ENCODE data around the gene ARL4D.

The ARL4D gene

DNA sequence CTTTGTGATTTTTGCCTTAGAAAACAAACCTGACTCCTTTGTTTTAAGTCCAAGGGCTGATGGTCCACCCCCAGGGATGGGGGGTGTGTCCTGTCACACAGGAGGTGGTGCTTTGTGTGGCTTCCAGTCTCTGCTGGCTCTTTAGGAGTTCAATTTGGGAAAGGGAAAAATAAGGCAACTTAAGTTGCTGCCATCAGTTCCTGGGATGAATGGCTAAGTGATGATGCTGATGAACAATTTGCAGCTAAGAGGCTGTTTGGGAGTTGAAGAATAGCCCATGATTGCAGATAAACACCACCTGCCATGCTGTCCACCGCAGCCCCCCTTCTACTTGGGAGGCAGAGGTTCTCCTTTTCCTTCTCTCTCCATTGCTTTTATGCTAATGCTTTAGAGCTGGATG is 40.2 kb downstream of the ARL4D start:
- Histone ChIP-seq H3K36me3 (ENCODE audit: control insufficient read depth, low read depth, low read length) (no peaks in the 10 kb centered on the region), H3K4me3 (ENCODE audit: low read length) (no peak overlapping the region), H3K27ac (ENCODE audit: low read length) (no peak overlapping the region), H3K9ac (ENCODE audit: low read length) (no peak overlapping the region), H3K27me3 (ENCODE audit: control insufficient read depth, insufficient read depth, low read length) (no peaks in the 10 kb centered on the region), H3K4me1 (ENCODE audit: control insufficient read depth, low read depth, low read length) (peaks cover 7% of the 10 kb centered on the region), H3K9me3 (ENCODE audit: control insufficient read depth, low read depth, low read length) (no peaks in the 10 kb centered on the region)

DNA sequence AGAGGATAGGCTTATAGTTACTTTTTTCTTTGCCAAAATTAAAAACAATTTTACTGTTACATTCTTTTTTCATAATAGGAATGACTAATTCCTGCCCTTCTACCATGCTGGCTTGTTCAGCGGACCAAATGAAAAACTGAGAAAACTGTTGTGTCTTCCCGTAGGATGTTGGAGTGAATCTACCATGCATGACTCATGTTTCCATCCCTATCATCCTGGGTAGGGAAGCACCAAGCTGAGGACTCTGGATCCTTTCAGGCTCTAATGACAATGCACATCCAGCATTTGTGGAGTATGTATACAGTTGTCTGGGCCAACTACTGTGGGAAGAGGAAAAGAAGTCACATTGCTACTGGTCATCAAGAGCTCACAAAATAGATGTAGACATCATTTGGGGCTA is 43.9 kb downstream of the ARL4D start:
- Histone ChIP-seq H3K9ac (ENCODE audit: low read length) (no peak overlapping the region), H3K36me3 (ENCODE audit: control insufficient read depth, low read depth, low read length) (no peaks in the 10 kb centered on the region), H3K4me3 (ENCODE audit: low read length) (no peak overlapping the region), H3K4me1 (ENCODE audit: control insufficient read depth, low read depth, low read length) (peaks cover 7% of the 10 kb centered on the region), H3K27me3 (ENCODE audit: control insufficient read depth, insufficient read depth, low read length) (no peaks in the 10 kb centered on the region), H3K27ac (ENCODE audit: low read length) (no peak overlapping the region), H3K9me3 (ENCODE audit: control insufficient read depth, low read depth, low read length) (no peaks in the 10 kb centered on the region)

- Histone ChIP-seq H3K27ac (ENCODE audit: low read length) (no peak overlapping the region), H3K36me3 (ENCODE audit: control insufficient read depth, low read depth, low read length) (no peaks in the 10 kb centered on the region), H3K4me3 (ENCODE audit: low read length) (no peak overlapping the region), H3K9me3 (ENCODE audit: control insufficient read depth, low read depth, low read length) (no peaks in the 10 kb centered on the region), H3K4me1 (ENCODE audit: control insufficient read depth, low read depth, low read length) (peaks cover 7% of the 10 kb centered on the region), H3K27me3 (ENCODE audit: control insufficient read depth, insufficient read depth, low read length) (no peaks in the 10 kb centered on the region), H3K9ac (ENCODE audit: low read length) (no peak overlapping the region)
Measured at GRCh38 chr17:43443381-43443780, 44.6 kb downstream of the ARL4D start.

DNA sequence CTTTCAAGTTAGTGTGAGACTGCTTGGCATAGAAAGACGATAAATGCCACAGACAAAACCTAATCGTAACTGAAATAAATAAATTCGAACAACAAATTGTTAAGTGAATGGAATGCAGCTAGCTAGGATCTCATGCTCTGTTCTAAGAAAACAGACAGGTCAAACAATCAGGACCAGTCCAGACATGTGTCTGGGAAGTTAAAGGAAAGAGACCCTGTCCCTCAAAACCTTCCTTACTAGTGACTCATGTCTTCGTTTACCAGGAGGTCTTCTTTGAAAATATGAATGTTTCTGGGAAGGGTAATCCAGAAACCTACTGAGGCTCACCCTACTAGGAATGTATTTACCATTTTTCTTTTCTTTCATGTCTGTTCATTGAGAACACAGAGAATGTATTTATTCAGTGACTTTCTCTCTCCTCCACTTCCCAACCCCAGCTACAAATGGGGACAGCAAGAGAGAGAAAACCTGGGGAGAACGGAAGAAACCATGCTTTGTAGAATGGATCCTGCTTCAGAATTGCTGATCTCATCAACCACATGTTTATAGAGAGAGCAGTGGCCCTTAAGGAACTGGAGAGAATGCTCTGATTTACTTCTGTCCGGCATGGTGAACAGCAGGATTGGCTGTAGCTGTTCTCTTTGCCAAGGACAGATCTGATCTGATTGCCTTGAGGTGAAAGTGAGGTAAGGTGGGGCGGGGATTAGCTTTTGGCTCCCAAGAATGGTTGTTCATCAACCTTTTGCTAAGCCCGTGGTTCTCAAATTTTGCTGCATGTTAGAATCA is 45.6 kb downstream of the ARL4D start:
- H3K27me3 ChIP-seq (ENCODE audit: control insufficient read depth, insufficient read depth, low read length), result no peaks in the 10 kb centered on the region
- no peaks in the 10 kb centered on the region for H3K4me1 ChIP-seq (ENCODE audit: control insufficient read depth, low read depth, low read length)
- H3K9me3 ChIP-seq (ENCODE audit: control insufficient read depth, low read depth, low read length), result no peaks in the 10 kb centered on the region
- H3K9ac ChIP-seq (ENCODE audit: low read length), result no peak overlapping the region
- no peaks in the 10 kb centered on the region for H3K36me3 ChIP-seq (ENCODE audit: control insufficient read depth, low read depth, low read length)
- H3K27ac ChIP-seq (ENCODE audit: low read length), result no peak overlapping the region
- no peak overlapping the region for H3K4me3 ChIP-seq (ENCODE audit: low read length)

- Histone ChIP-seq H3K36me3 (ENCODE audit: control insufficient read depth, low read depth, low read length) (no peaks in the 10 kb centered on the region), H3K4me3 (ENCODE audit: low read length) (no peak overlapping the region), H3K27ac (ENCODE audit: low read length) (no peak overlapping the region), H3K4me1 (ENCODE audit: control insufficient read depth, low read depth, low read length) (no peaks in the 10 kb centered on the region), H3K9me3 (ENCODE audit: control insufficient read depth, low read depth, low read length) (no peaks in the 10 kb centered on the region), H3K9ac (ENCODE audit: low read length) (no peak overlapping the region), H3K27me3 (ENCODE audit: control insufficient read depth, insufficient read depth, low read length) (no peaks in the 10 kb centered on the region)
Measured at GRCh38 chr17:43445009-43445589, 46.3 kb downstream of the ARL4D start.

DNA sequence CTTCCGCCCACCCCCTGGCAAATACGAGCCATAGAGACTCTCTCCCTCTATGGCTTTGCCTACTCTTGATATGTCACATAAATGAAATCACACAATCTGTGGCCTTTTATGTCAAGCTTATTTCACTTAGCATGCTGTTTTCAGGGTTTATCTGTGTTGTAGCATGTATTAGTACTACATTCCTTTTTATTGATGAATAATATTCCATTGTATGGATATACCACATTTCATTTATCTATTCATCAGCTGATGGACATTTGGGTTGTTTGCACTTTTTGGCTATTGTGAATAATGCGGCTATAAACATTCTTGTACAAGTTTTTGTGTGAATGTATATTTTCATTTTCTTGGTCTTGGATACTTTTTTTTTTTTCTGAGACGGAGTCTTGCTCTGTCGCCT is 48.0 kb downstream of the ARL4D start:
- no peaks in the 10 kb centered on the region for H3K27me3 ChIP-seq (ENCODE audit: control insufficient read depth, insufficient read depth, low read length)
- H3K9ac ChIP-seq (ENCODE audit: low read length), result no peak overlapping the region
- H3K9me3 ChIP-seq (ENCODE audit: control insufficient read depth, low read depth, low read length), result no peaks in the 10 kb centered on the region
- no peaks in the 10 kb centered on the region for H3K36me3 ChIP-seq (ENCODE audit: control insufficient read depth, low read depth, low read length)
- no peak overlapping the region for H3K27ac ChIP-seq (ENCODE audit: low read length)
- no peaks in the 10 kb centered on the region for H3K4me1 ChIP-seq (ENCODE audit: control insufficient read depth, low read depth, low read length)
- no peak overlapping the region for H3K4me3 ChIP-seq (ENCODE audit: low read length)

DNA sequence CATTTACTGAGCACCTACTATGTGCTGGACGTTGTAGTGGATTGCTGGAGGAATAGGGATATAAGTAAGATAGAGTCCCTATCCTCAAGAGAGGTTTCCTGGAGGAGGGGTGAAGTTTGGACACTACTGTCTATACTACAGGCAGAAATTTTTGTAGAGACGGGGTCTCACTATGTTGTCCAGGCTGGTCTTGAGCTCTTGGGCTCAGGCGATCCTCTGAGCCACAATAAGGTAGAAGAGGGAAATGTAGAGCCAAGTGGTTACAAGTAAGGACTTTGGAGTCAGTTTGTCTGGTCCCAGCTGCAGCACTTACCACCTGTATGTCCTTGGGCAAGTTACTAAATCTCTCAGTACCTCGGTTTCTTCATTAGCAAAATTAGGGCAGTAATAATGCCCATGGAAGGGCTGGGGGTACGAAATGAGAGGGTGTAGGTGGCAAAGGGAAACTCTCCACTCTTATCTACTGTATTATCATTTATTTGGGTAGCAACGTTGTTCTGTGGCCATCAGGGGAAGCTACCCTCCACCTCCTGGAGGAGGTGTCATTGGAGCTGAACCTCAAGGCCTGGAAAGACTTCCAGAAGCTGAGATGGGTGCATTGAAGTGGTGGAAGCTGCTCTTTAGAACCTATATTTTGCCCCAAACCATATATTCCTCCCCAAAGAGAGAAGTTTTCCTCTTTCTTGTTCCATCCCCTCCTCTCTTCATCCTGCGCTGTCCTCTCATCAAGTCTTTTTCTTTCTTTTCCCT is 50.1 kb downstream of the ARL4D start:
- H3K36me3 ChIP-seq (ENCODE audit: control insufficient read depth, low read depth, low read length), result no peaks in the 10 kb centered on the region
- no peak overlapping the region for H3K9ac ChIP-seq (ENCODE audit: low read length)
- no peaks in the 10 kb centered on the region for H3K9me3 ChIP-seq (ENCODE audit: control insufficient read depth, low read depth, low read length)
- no peak overlapping the region for H3K4me3 ChIP-seq (ENCODE audit: low read length)
- no peaks in the 10 kb centered on the region for H3K4me1 ChIP-seq (ENCODE audit: control insufficient read depth, low read depth, low read length)
- H3K27ac ChIP-seq (ENCODE audit: low read length), result no peak overlapping the region
- H3K27me3 ChIP-seq (ENCODE audit: control insufficient read depth, insufficient read depth, low read length), result no peaks in the 10 kb centered on the region

DNA sequence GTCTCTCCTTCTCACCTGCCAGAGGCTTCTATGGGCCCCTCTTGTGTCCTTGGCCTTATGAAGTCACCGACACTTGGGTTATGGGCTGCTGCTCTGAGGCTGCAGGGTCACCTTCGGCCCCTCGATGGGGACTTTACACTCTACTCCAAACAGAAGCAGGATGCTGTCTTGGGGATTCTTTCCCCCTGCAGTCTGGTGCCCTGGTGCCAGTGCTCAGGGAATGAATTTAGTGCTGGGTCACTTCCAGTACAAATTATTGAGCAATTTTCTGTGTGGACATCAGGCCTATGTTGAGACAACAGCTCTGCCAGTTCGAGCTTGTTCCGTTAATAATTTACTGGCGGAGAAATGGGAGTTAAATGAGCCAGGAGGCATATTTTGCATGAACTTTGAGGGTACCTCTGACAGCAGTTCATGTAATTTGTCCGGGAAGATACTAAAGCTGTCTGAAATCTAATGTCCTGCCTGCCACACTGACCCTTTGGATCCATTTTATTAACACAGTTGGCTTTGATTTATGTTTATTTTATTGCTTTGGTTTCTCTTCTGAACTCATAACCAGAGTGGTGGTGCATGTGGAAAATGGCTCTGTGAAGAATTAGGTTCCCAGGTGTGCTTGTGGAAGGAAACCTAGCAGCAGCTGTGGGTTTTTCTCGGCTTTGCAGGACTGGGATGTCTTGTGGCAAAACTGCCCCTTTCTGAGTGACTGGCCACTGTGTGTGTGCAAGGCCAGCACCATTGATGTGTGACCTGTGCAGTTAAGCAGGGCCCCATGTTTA is 50.9 kb downstream of the ARL4D start:
- H3K27ac ChIP-seq (ENCODE audit: low read length), result no peak overlapping the region
- H3K36me3 ChIP-seq (ENCODE audit: control insufficient read depth, low read depth, low read length), result no peaks in the 10 kb centered on the region
- H3K4me1 ChIP-seq (ENCODE audit: control insufficient read depth, low read depth, low read length), result no peaks in the 10 kb centered on the region
- no peaks in the 10 kb centered on the region for H3K9me3 ChIP-seq (ENCODE audit: control insufficient read depth, low read depth, low read length)
- H3K9ac ChIP-seq (ENCODE audit: low read length), result no peak overlapping the region
- H3K27me3 ChIP-seq (ENCODE audit: control insufficient read depth, insufficient read depth, low read length), result no peaks in the 10 kb centered on the region
- no peak overlapping the region for H3K4me3 ChIP-seq (ENCODE audit: low read length)
